ENCODE data around the gene SHLD2. TPM values are rescaled to one million over a fixed set of nuclear protein-coding genes. Genes with fewer than 3 reads are reported as not detected.
"Not testable (repeated sequence)": the region's sequence is repeated elsewhere in the genome, so short reads cannot be mapped to it uniquely, and the experiment has no call there.

The SHLD2 gene
- total and polyA plus RNA-seq, 10 of the 15 experiments (the other 5 are each of a cell fraction or from before 2014, with no cell fraction given) = 24.5 to 45.3 (median 30.1) TPM

GRCh38 chr10:87076421-87076820 lies 18.6 kb upstream of the SHLD2 start:
- CTCF ChIA-PET = interaction anchor here (1.4 kb wide), 1 partner anchor 116 kb away, joined by 4 read pairs; no protein-coding TSS in a partner anchor
- H3K4me3 ChIP-seq; H3K27me3 ChIP-seq (replicated peaks in 1 of 2; ENCODE audit: control insufficient read depth in 2 of 2, insufficient read depth in 2 of 2, low read length in 1 of 2); H3K4me2 ChIP-seq (ENCODE audit: control insufficient read depth, insufficient read depth); H2AFZ ChIP-seq (ENCODE audit: control insufficient read depth, low read depth, low read length); DNase-seq (ENCODE audit: low read depth, low spot score); H3K9me3 ChIP-seq (replicated peaks; ENCODE audit: control insufficient read depth, insufficient read depth, low read length); H3K27ac ChIP-seq (ENCODE audit: control insufficient read depth, insufficient read depth); ATAC-seq; H3K36me3 ChIP-seq (ENCODE audit: control insufficient read depth in 2 of 2, insufficient read depth in 2 of 2, low read length in 1 of 2); H3K79me2 ChIP-seq (ENCODE audit: control insufficient read depth, insufficient read depth, low read length); H4K20me1 ChIP-seq (ENCODE audit: control insufficient read depth, insufficient read depth); H3K9ac ChIP-seq (ENCODE audit: control insufficient read depth, insufficient read depth, low read length); intact Hi-C loops (cut with micrococcal nuclease; ENCODE audit: unreplicated experiment); BruUV-seq (replicated peaks); H3K4me1 ChIP-seq (ENCODE audit: control insufficient read depth, insufficient read depth, low read length); in situ Hi-C loops (cut with MboI); FAIRE-seq: not testable (repeated sequence)
- WGBS (ENCODE audit: insufficient coverage, insufficient replicate concordance, low lambda C conversion rate, missing lambda C conversion rate) = 81% methylated on average over 2 of the region's 2 CpGs
- POLR2A ChIA-PET = interaction anchor here (1.6 kb wide), 1 partner anchor 16 kb away, joined by 5 read pairs; no protein-coding TSS in a partner anchor
- RAD21 ChIA-PET (ENCODE audit: unreplicated experiment) = interaction anchor here (1.1 kb wide), 1 partner anchor 106 kb away, joined by 4 read pairs; no protein-coding TSS in a partner anchor
- SMC1A ChIA-PET (ENCODE audit: uncharacterized antibody, unreplicated experiment) = interaction anchor here (0.8 to 1.8 kb wide), 3 partner anchors 9 to 16 kb away, joined by 3 to 8 read pairs (median 5); no protein-coding TSS in a partner anchor

DNA sequence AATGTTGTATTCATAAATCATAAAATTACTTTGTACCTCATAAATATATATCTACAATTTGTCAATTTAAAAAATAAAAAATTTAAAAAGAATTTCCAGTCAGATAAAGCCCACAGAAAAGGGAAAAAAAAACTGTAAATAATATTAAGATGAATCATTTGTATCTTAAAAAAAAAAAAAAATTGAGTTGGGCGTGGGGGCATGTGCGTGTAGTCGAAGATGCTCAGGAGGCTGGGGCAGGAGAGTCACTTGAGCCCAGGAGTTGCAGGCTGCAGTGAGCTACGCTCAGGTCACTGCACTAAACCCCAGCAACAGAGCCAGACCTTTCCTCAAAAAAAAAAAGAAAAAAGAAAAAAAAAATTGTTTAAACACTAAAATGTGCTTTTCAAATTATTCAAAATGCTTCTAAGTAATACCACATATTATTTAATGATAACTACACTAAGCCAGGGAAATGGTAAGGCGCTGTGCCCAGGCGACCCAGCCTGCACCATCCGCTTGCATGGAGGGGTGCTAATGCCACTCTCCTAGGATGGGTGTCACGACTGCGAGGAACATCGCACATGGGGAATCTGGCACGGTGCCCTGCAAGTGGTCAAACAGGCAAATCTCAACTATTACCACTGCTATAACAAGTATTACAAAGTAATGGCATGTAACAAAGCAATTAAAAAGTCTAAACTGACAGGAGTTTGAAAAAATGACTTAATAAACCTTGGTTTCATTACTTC lies 15.7 kb upstream of the SHLD2 start:
- H3K4me3 ChIP-seq = no peak overlapping the region
- H3K27me3 ChIP-seq (replicated peaks in 1 of 2; ENCODE audit: control insufficient read depth in 2 of 2, insufficient read depth in 2 of 2, low read length in 1 of 2) = no peaks in the 10 kb centered on the region
- no TSS peak for BruUV-seq (replicated peaks)
- no peaks in the 10 kb centered on the region for H3K9me3 ChIP-seq (replicated peaks; ENCODE audit: control insufficient read depth, insufficient read depth, low read length)
- WGBS (ENCODE audit: insufficient coverage, insufficient replicate concordance, low lambda C conversion rate, missing lambda C conversion rate) = 90% methylated on average over 11 of the region's 11 CpGs
- no peak overlapping the region for H3K4me2 ChIP-seq (ENCODE audit: control insufficient read depth, insufficient read depth)
- no peak overlapping the region for H2AFZ ChIP-seq (ENCODE audit: control insufficient read depth, low read depth, low read length)
- DNase-seq (ENCODE audit: low read depth, low spot score) = no peak
- ATAC-seq = no peak
- no peak overlapping the region for H3K27ac ChIP-seq (ENCODE audit: control insufficient read depth, insufficient read depth)
- H3K9ac ChIP-seq (ENCODE audit: control insufficient read depth, insufficient read depth, low read length) = no peak overlapping the region
- ChIA-PET RAD21 (ENCODE audit: unreplicated experiment) (no interaction called here), SMC1A (ENCODE audit: uncharacterized antibody, unreplicated experiment) (no interaction called here), POLR2A (interaction anchor here (0.6 kb wide), 1 partner anchor 339 kb away, joined by 3 read pairs; no protein-coding TSS in a partner anchor), CTCF (no interaction called here)
- no peaks in the 10 kb centered on the region; a peak in 2 of 4 replicates for H3K36me3 ChIP-seq (ENCODE audit: control insufficient read depth in 2 of 2, insufficient read depth in 2 of 2, low read length in 1 of 2)
- in situ Hi-C loops (cut with MboI) (no loop called here), intact Hi-C loops (cut with micrococcal nuclease; ENCODE audit: unreplicated experiment) (no loop called here)
- H4K20me1 ChIP-seq (ENCODE audit: control insufficient read depth, insufficient read depth) = no peaks in the 10 kb centered on the region
- peaks cover 5% of the 10 kb centered on the region for H3K4me1 ChIP-seq (ENCODE audit: control insufficient read depth, insufficient read depth, low read length)
- no peak for FAIRE-seq
- H3K79me2 ChIP-seq (ENCODE audit: control insufficient read depth, insufficient read depth, low read length) = peaks cover 20% of the 10 kb centered on the region
- TF ChIP-seq RELB (IDR thresholded peaks at IDR 0.05; ENCODE audit: low read depth) (no peak), NKRF (conservative IDR thresholded peaks at IDR 0.05) (no peak), JUND (IDR thresholded peaks at IDR 0.05; ENCODE audit: low read depth, low read length) (no peak), IRF4 (IDR thresholded peaks at IDR 0.05; ENCODE audit: low read depth, low read length) (no peak), RBBP5 (conservative IDR thresholded peaks at IDR 0.05) (no peak), ZNF274 (IDR thresholded peaks at IDR 0.05; ENCODE audit: insufficient read depth, insufficient read length) (no peak), LARP7 (IDR thresholded peaks at IDR 0.05) (no peak), POU2F2 (IDR thresholded peaks at IDR 0.05; ENCODE audit: borderline replicate concordance, low read depth, low read length) (no peak), IKZF1 (conservative IDR thresholded peaks at IDR 0.05) (no peak)
- TF ChIP-seq, protein P1, sequence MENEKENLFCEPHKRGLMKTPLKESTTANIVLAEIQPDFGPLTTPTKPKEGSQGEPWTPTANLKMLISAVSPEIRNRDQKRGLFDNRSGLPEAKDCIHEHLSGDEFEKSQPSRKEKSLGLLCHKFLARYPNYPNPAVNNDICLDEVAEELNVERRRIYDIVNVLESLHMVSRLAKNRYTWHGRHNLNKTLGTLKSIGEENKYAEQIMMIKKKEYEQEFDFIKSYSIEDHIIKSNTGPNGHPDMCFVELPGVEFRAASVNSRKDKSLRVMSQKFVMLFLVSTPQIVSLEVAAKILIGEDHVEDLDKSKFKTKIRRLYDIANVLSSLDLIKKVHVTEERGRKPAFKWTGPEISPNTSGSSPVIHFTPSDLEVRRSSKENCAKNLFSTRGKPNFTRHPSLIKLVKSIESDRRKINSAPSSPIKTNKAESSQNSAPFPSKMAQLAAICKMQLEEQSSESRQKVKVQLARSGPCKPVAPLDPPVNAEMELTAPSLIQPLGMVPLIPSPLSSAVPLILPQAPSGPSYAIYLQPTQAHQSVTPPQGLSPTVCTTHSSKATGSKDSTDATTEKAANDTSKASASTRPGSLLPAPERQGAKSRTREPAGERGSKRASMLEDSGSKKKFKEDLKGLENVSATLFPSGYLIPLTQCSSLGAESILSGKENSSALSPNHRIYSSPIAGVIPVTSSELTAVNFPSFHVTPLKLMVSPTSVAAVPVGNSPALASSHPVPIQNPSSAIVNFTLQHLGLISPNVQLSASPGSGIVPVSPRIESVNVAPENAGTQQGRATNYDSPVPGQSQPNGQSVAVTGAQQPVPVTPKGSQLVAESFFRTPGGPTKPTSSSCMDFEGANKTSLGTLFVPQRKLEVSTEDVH (IDR thresholded peaks at IDR 0.05; ENCODE audit: low read depth, partially characterized antibody) = no peak

Data from GM12878 (cell line).